ENCODE results near the gene SDC1. TPM values are rescaled to one million over a fixed set of nuclear protein-coding genes. Genes with fewer than 3 reads are reported as not detected.
A peak's percentile ranks its signal among the peaks of the same experiment; 100 is the strongest.

Gene SDC1
- polyA plus RNA-seq, 3 donors, result not detected

- H3K27me3 Mint-ChIP-seq (ENCODE audit: low read depth in 3 of 3), result peaks cover 22 to 42% (median 24%) of the 10 kb centered on the region in 3 donors
- no peak overlapping the region for H3K4me2 ChIP-seq (replicated peaks; ENCODE audit: extremely low read depth, low read length, poor library complexity, severe bottlenecking)
Observed at GRCh38 chr2:20219763-20220380, 5.1 kb downstream of the SDC1 start.

More at GRCh38 chr2:20219763-20220380, 5.1 kb downstream of the SDC1 start:
- H3K4me1 ChIP-seq (ENCODE audit: control insufficient read depth in 1 of 2, insufficient read depth in 2 of 2, low read length in 2 of 2), result peaks cover 4 to 17% of the 10 kb centered on the region in 2 donors
- no peak overlapping the region for H3K9ac ChIP-seq (ENCODE audit: insufficient read depth, low read length, poor library complexity, severe bottlenecking)
- H3K9me3 Mint-ChIP-seq, result peaks cover 0 to 5% (median 1%) of the 10 kb centered on the region in 7 donors
- no peak overlapping the region for H3K4me3 Mint-ChIP-seq
- no peak overlapping the region for H3K4me3 ChIP-seq (replicated peaks in 1 of 3; ENCODE audit: low read depth in 2 of 3, low read length in 3 of 3)
- H3K27me3 ChIP-seq (ENCODE audit: control insufficient read depth in 2 of 2, insufficient read depth in 2 of 2, low read length in 2 of 2), result peaks cover 23 to 34% of the 10 kb centered on the region in 2 donors
- intact Hi-C loops (cut with micrococcal nuclease), result no loop called here
- no peak overlapping the region for H3K27ac ChIP-seq (ENCODE audit: low read depth in 1 of 2, low read length in 2 of 2)
- peak overlapping the region in 1 of 7 donors; percentile 57 for H3K27ac Mint-ChIP-seq
- no peaks in the 10 kb centered on the region for H3K36me3 ChIP-seq (replicated peaks in 1 of 2; ENCODE audit: control insufficient read depth in 1 of 2, insufficient read depth in 2 of 2, low read length in 2 of 2)
- TF ChIP-seq CTCF (IDR thresholded peaks at IDR 0.05), result no peak
- peaks cover 2% of the 10 kb centered on the region for H3K4me1 Mint-ChIP-seq
- H3K9me3 ChIP-seq (replicated peaks in 1 of 2; ENCODE audit: control insufficient read depth in 1 of 2, insufficient read depth in 1 of 2, low read length in 2 of 2), result peaks cover 0 to 16% of the 10 kb centered on the region in 2 donors
- no peaks in the 10 kb centered on the region for H3K36me3 Mint-ChIP-seq
- no peak for DNase-seq
- no peak overlapping the region for H2AFZ ChIP-seq (ENCODE audit: insufficient read depth, low read depth, low read length, poor library complexity, severe bottlenecking)
- no peaks in the 10 kb centered on the region for H3K79me2 ChIP-seq (ENCODE audit: insufficient read depth, low read length)
- H4K20me1 ChIP-seq (ENCODE audit: insufficient read depth, low read length), result no peaks in the 10 kb centered on the region
- WGBS (ENCODE audit: insufficient coverage), result 95% methylated on average over 10 of the region's 13 CpGs

Measured in CD14-positive monocyte (primary cell).